Inferior parietal cortex (tissue), 1 donor: ENCODE results near the gene PRRX2.
"Not testable (repeated sequence)": the region's sequence is repeated elsewhere in the genome, so short reads cannot be mapped to it uniquely, and the experiment has no call there.

Experiments used
- DNase-seq: peaks from one replicate; pipeline ENCODE4 v3.0.0-alpha.2; 2016; ENCODE audit errors: extremely low spot score

Gene PRRX2

GRCh38 chr9:129759319-129759718 lies 93.9 kb downstream of the PRRX2 start:
- DNase-seq = no peak

GRCh38 chr9:129759804-129760502 lies 94.5 kb downstream of the PRRX2 start:
- DNase-seq = no peak

GRCh38 chr9:129760784-129761183 lies 95.3 kb downstream of the PRRX2 start:
- DNase-seq = not testable (repeated sequence)

- no peak for DNase-seq
Observed at GRCh38 chr9:129761293-129761900, 96.0 kb downstream of the PRRX2 start.

- no peak for DNase-seq
Observed at GRCh38 chr9:129761901-129762369, 96.5 kb downstream of the PRRX2 start.

GRCh38 chr9:129762370-129762984 lies 97.0 kb downstream of the PRRX2 start:
- DNase-seq = not testable (repeated sequence)

- DNase-seq = no peak
Observed at GRCh38 chr9:129762985-129763926, 97.8 kb downstream of the PRRX2 start.

GRCh38 chr9:129765764-129766317 lies 100.4 kb downstream of the PRRX2 start:
- no peak for DNase-seq

GRCh38 chr9:129768486-129768885 lies 103.0 kb downstream of the PRRX2 start:
- DNase-seq = no peak

- DNase-seq = no peak
Observed at GRCh38 chr9:129769669-129770068, 104.2 kb downstream of the PRRX2 start.

- DNase-seq = no peak
Observed at GRCh38 chr9:129770741-129771140, 105.3 kb downstream of the PRRX2 start.
